ENCODE data around the gene SLC17A9. TPM values are rescaled to one million over a fixed set of nuclear protein-coding genes. Genes with fewer than 3 reads are reported as not detected.

Gene SLC17A9
- total and polyA plus RNA-seq, 10 of the 15 experiments (the other 5 are each of a cell fraction or from before 2014, with no cell fraction given): 0.72 to 74.1 (median 29.4) TPM

DNA sequence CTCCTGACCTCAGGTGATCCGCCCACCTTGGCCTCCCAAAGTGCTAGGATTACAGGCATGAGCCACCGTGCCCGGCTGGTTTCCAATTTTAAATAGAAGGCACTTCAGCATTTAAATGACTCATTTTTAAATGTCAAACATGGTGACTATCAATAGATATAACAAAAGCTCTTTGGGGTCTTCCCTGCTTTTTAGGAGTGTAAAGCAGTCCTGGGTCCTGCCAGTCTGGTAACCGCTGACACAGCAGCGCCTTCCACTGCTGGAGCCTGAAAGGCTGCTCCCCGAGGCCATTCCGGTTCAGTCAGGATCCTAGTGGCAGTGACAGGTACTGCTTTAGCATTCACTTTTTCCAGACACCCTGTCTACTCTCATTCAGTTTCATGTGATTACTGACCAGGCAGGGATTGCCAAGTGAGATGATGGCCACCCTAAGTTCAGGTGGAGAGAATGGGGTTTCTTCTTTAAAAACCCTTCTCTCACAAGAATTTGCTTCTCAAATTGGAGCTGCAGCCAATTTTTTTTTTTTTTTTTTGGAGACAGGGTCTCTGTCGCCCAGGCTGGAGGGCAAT lies 31.3 kb upstream of the SLC17A9 start:
- Histone ChIP-seq H3K9ac (ENCODE audit: control insufficient read depth, insufficient read depth, low read length) (no peak overlapping the region), H3K27me3 (replicated peaks in 1 of 2; ENCODE audit: control insufficient read depth in 2 of 2, insufficient read depth in 2 of 2, low read length in 1 of 2) (no peaks in the 10 kb centered on the region), H3K4me2 (ENCODE audit: control insufficient read depth, insufficient read depth) (peak overlapping the region; percentile 68), H3K79me2 (ENCODE audit: control insufficient read depth, insufficient read depth, low read length) (peaks cover 99% of the 10 kb centered on the region), H3K36me3 (ENCODE audit: control insufficient read depth in 2 of 2, insufficient read depth in 2 of 2, low read length in 1 of 2) (no peaks in the 10 kb centered on the region; a peak in 1 of 4 replicates), H3K27ac (ENCODE audit: control insufficient read depth, insufficient read depth) (no peak overlapping the region), H4K20me1 (ENCODE audit: control insufficient read depth, insufficient read depth) (peaks cover 28% of the 10 kb centered on the region), H2AFZ (ENCODE audit: control insufficient read depth, low read depth, low read length) (no peak overlapping the region), H3K9me3 (replicated peaks; ENCODE audit: control insufficient read depth, insufficient read depth, low read length) (no peaks in the 10 kb centered on the region), H3K4me1 (ENCODE audit: control insufficient read depth, insufficient read depth, low read length) (peaks cover 52% of the 10 kb centered on the region), H3K4me3 (peak overlapping the region; percentile 18; the same call in 1 of the 2 replicates)
- RAD21 ChIA-PET (ENCODE audit: unreplicated experiment): interaction anchor here (1.7 kb wide), 1 partner anchor 20 kb away, joined by 8 read pairs; no protein-coding TSS in a partner anchor
- intact Hi-C loops (cut with micrococcal nuclease; ENCODE audit: unreplicated experiment): no loop called here
- in situ Hi-C loops (cut with MboI): no loop called here
- no peak for DNase-seq (ENCODE audit: low read depth, low spot score)
- CTCF ChIA-PET: interaction anchor here (0.8 to 12.5 kb wide), 4 partner anchors 13 to 99 kb away, joined by 3 to 92 read pairs (median 8); no protein-coding TSS in a partner anchor
- no TSS peak for BruUV-seq (replicated peaks)
- WGBS (ENCODE audit: insufficient coverage, insufficient replicate concordance, low lambda C conversion rate, missing lambda C conversion rate): 55% methylated on average over 7 of the region's 8 CpGs
- POLR2A ChIA-PET: interaction anchor here (1.0 to 1.3 kb wide), 2 partner anchors 14 to 20 kb away, joined by 4 to 6 read pairs; no protein-coding TSS in a partner anchor
- peak; percentile 54 for FAIRE-seq
- peak; percentile 65 for ATAC-seq
- SMC1A ChIA-PET (ENCODE audit: uncharacterized antibody, unreplicated experiment): interaction anchor here (0.6 to 3.3 kb wide), 4 partner anchors 17 to 241 kb away, joined by 3 to 19 read pairs (median 8); partner anchors contain the start of gene SLC17A9
- no peak for TF ChIP-seq SREBF2 (IDR thresholded peaks at IDR 0.05; ENCODE audit: low read length)
- TF ChIP-seq CUX1 (IDR thresholded peaks at IDR 0.05; ENCODE audit: insufficient replicate concordance, low read depth, low read length): no peak
- TF ChIP-seq, protein P1, sequence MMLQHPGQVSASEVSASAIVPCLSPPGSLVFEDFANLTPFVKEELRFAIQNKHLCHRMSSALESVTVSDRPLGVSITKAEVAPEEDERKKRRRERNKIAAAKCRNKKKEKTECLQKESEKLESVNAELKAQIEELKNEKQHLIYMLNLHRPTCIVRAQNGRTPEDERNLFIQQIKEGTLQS (IDR thresholded peaks at IDR 0.05; ENCODE audit: borderline replicate concordance, extremely low read depth, low read depth, low read length): no peak
- no peak for TF ChIP-seq RELA (IDR thresholded peaks at IDR 0.05; ENCODE audit: borderline replicate concordance, partially characterized antibody)
- no peak for TF ChIP-seq MEF2B (IDR thresholded peaks at IDR 0.05; ENCODE audit: partially characterized antibody, poor library complexity, severe bottlenecking)
- no peak for TF ChIP-seq RCOR1 (conservative IDR thresholded peaks at IDR 0.05; ENCODE audit: low read depth, low read length)
- TF ChIP-seq REST (IDR thresholded peaks at IDR 0.05; ENCODE audit: low read depth, low read length): no peak
- no peak for TF ChIP-seq SUPT20H (IDR thresholded peaks at IDR 0.05; ENCODE audit: borderline replicate concordance, control insufficient read depth, low read depth, low read length)
- TF ChIP-seq CBX3 (IDR thresholded peaks at IDR 0.05; ENCODE audit: borderline replicate concordance, low read depth): no peak
- peak; percentile 53 to 77 (median 54); a peak in 5 of 6 replicates for TF ChIP-seq CTCF (IDR thresholded peaks at IDR 0.05 in 2 of 3, conservative IDR thresholded peaks at IDR 0.05 in 1 of 3; ENCODE audit: control insufficient read depth in 2 of 3, extremely low read depth in 1 of 3, insufficient read depth in 1 of 3, low read depth in 3 of 3, low read length in 3 of 3)
